ENCODE measurements around the gene ARRDC4. TPM values are rescaled to one million over a fixed set of nuclear protein-coding genes. Genes with fewer than 3 reads are reported as not detected.

The ARRDC4 gene
- total and polyA plus RNA-seq, 4 donors = 16.5 to 41.5 (median 19.4) TPM

DNA sequence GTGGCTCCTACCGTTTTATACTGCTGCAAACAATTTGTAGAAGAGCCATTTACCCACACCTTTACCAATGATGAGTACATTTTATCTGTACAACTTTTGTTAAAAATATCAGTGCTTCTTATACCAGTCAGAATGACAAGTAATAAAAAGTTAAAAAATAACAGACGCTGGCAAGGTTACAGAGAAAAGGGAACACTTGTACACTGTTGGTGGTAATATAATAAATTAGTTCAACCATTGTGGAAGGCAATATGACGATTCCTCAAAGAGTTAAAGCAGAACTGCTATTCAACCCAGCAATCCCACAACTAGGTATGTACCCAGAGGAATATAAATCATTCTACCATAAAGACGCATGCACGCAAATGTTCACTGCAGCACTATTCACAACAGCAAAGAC lies 51.9 kb downstream of the ARRDC4 start:
- H3K9ac ChIP-seq (ENCODE audit: insufficient read depth in 1 of 2, low read length in 2 of 2) = no peak overlapping the region
- 42 to 59% methylated on average over 5 of the region's 5 CpGs for WGBS, 2 donors
- H3K4me3 ChIP-seq = no peak overlapping the region
- DNase-seq = no peak
- no peak overlapping the region for H3K27ac ChIP-seq (ENCODE audit: low read depth in 1 of 2, low read length in 1 of 2)
- ATAC-seq (ENCODE audit: insufficient read depth, low FRiP score) = no peak
- H3K9me3 ChIP-seq (ENCODE audit: control insufficient read depth in 4 of 4, insufficient read depth in 3 of 4, low read length in 3 of 4) = no peaks in the 10 kb centered on the region
- TF ChIP-seq, protein P1, sequence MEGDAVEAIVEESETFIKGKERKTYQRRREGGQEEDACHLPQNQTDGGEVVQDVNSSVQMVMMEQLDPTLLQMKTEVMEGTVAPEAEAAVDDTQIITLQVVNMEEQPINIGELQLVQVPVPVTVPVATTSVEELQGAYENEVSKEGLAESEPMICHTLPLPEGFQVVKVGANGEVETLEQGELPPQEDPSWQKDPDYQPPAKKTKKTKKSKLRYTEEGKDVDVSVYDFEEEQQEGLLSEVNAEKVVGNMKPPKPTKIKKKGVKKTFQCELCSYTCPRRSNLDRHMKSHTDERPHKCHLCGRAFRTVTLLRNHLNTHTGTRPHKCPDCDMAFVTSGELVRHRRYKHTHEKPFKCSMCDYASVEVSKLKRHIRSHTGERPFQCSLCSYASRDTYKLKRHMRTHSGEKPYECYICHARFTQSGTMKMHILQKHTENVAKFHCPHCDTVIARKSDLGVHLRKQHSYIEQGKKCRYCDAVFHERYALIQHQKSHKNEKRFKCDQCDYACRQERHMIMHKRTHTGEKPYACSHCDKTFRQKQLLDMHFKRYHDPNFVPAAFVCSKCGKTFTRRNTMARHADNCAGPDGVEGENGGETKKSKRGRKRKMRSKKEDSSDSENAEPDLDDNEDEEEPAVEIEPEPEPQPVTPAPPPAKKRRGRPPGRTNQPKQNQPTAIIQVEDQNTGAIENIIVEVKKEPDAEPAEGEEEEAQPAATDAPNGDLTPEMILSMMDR (IDR thresholded peaks at IDR 0.05; ENCODE audit: control extremely low read depth, extremely low read depth) = no peak
- H3K27me3 ChIP-seq (ENCODE audit: control insufficient read depth in 3 of 3, insufficient read depth in 3 of 3, low read length in 2 of 3) = no peaks in the 10 kb centered on the region
- H3K4me1 ChIP-seq (ENCODE audit: control insufficient read depth in 5 of 5, insufficient read depth in 5 of 5, low read length in 5 of 5) = no peaks in the 10 kb centered on the region
- H3K36me3 ChIP-seq (ENCODE audit: control insufficient read depth in 4 of 4, insufficient read depth in 4 of 4, low read length in 4 of 4) = no peaks in the 10 kb centered on the region

DNA sequence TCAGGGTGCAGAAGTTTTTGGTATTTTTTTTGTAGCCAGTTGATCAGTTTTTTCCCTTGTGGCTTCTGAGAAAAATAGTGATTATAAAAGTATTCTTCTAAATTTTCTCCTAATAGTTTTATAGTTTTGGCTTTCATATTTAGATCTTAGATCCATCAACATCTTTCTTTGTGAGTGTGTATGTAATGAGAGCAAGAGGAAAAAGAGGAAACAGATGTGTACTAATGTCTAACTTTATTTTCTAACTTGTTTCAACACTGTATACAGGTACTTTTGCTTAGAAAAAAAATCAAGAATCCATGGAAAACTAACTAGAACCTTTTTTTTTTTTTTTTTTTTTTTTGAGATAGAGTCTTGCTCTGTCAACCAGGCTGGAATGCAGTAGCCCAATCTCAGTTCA lies 53.1 kb downstream of the ARRDC4 start:
- Histone ChIP-seq H3K36me3 (ENCODE audit: control insufficient read depth in 4 of 4, insufficient read depth in 4 of 4, low read length in 4 of 4) (no peaks in the 10 kb centered on the region), H3K27ac (ENCODE audit: low read depth in 1 of 2, low read length in 1 of 2) (no peak overlapping the region), H3K9me3 (ENCODE audit: control insufficient read depth in 4 of 4, insufficient read depth in 3 of 4, low read length in 3 of 4) (no peaks in the 10 kb centered on the region), H3K9ac (ENCODE audit: insufficient read depth in 1 of 2, low read length in 2 of 2) (no peak overlapping the region), H3K4me1 (ENCODE audit: control insufficient read depth in 5 of 5, insufficient read depth in 5 of 5, low read length in 5 of 5) (no peaks in the 10 kb centered on the region), H3K27me3 (ENCODE audit: control insufficient read depth in 3 of 3, insufficient read depth in 3 of 3, low read length in 2 of 3) (no peaks in the 10 kb centered on the region), H3K4me3 (no peak overlapping the region)
- TF ChIP-seq, protein P1 (IDR thresholded peaks at IDR 0.05; ENCODE audit: control extremely low read depth, extremely low read depth) = no peak
- ATAC-seq (ENCODE audit: insufficient read depth, low FRiP score) (no peak), DNase-seq (no peak)

DNA sequence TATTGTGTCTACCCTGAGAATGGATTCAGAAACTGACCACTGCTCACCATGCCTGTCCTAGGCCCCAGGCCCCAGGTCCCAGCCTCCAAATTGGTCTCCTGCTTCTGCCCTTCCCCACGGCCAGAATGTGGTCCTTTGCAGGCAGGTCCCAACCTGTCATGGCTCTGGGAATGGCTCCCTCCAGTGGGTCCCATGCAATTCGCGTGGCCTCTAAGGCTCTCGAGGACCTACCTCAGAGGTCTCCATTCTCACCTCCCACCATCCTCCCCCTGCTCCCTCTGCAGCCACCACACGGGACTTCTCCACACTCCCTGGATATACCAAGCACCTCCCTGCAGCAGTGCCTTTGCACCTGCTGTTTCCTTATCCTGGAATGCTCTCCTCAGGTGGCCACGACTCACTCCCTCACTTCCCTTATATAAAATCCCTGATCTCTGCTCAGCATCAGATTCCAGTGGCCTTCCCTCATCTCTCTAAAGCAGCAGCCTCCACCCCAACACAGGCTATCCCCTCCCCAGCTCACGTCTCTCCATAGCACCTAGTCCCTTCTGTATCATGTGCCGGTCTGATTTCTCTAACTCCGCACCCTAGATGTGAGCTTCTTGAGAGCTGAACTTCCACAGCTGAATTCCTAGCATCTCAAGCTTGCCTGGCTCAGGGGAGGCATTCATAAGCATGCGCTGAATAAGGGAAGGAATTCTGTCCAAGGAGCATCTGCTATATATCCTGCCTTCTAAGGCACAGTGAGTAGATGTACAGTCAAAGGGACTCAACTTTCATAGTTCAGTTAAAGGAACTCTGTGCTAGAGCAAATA lies 56.9 kb downstream of the ARRDC4 start:
- 86 to 89% methylated on average over 10 of the region's 10 CpGs for WGBS, 2 donors

More for the DNA sequence above, 56.9 kb downstream of the ARRDC4 start:
- no peaks in the 10 kb centered on the region for H3K9me3 ChIP-seq (ENCODE audit: control insufficient read depth in 4 of 4, insufficient read depth in 3 of 4, low read length in 3 of 4)
- no peaks in the 10 kb centered on the region for H3K36me3 ChIP-seq (ENCODE audit: control insufficient read depth in 4 of 4, insufficient read depth in 4 of 4, low read length in 4 of 4)
- DNase-seq = no peak
- ATAC-seq (ENCODE audit: insufficient read depth, low FRiP score) = no peak
- TF ChIP-seq, protein P1 (IDR thresholded peaks at IDR 0.05; ENCODE audit: control extremely low read depth, extremely low read depth) = no peak
- peaks cover 0 to 6% (median 4%) of the 10 kb centered on the region in 3 donors for H3K27me3 ChIP-seq (ENCODE audit: control insufficient read depth in 3 of 3, insufficient read depth in 3 of 3, low read length in 2 of 3)
- no peak overlapping the region for H3K4me3 ChIP-seq
- no peak overlapping the region for H3K27ac ChIP-seq (ENCODE audit: low read depth in 1 of 2, low read length in 1 of 2)
- no peaks in the 10 kb centered on the region for H3K4me1 ChIP-seq (ENCODE audit: control insufficient read depth in 5 of 5, insufficient read depth in 5 of 5, low read length in 5 of 5)
- H3K9ac ChIP-seq (ENCODE audit: insufficient read depth in 1 of 2, low read length in 2 of 2) = no peak overlapping the region
